HG02943 (cell line): Measurements from ENCODE around the gene GAD2.
"Not testable (repeated sequence)": the region's sequence is repeated elsewhere in the genome, so short reads cannot be mapped to it uniquely, and the experiment has no call there.

Source experiments
- ATAC-seq: cut with Tn5 transposase; IDR thresholded peaks from one replicate; pipeline ENCODE4 v1.9.1; 2021; ENCODE audit warnings: mild to moderate bottlenecking, low read depth, moderate library complexity; ENCODE audit not compliant: unreplicated experiment

GAD2 gene

GRCh38 chr10:26310361-26310760, 93.8 kb downstream of the GAD2 start:
- no peak for ATAC-seq

- ATAC-seq = no peak
Measured at GRCh38 chr10:26311383-26311940, 94.9 kb downstream of the GAD2 start.

GRCh38 chr10:26314265-26315013, 97.9 kb downstream of the GAD2 start:
- no peak for ATAC-seq

- ATAC-seq = no peak
Measured at GRCh38 chr10:26318672-26319071, 102.1 kb downstream of the GAD2 start.

- no peak for ATAC-seq
Measured at GRCh38 chr10:26323219-26323618, 106.6 kb downstream of the GAD2 start.

GRCh38 chr10:26326851-26327250, 110.3 kb downstream of the GAD2 start:
- ATAC-seq = no peak

GRCh38 chr10:26327811-26328210, 111.2 kb downstream of the GAD2 start:
- ATAC-seq = no peak

GRCh38 chr10:26331371-26331770, 114.8 kb downstream of the GAD2 start:
- ATAC-seq = no peak

GRCh38 chr10:26334232-26334931, 117.8 kb downstream of the GAD2 start:
- no peak for ATAC-seq

- ATAC-seq = peak; percentile 78
Measured at GRCh38 chr10:26334932-26335573, 118.5 kb downstream of the GAD2 start.

GRCh38 chr10:26335574-26336093, 119.1 kb downstream of the GAD2 start:
- peak; percentile 51 for ATAC-seq

GRCh38 chr10:26336979-26337378, 120.4 kb downstream of the GAD2 start:
- no peak for ATAC-seq

GRCh38 chr10:26341701-26342100, 125.1 kb downstream of the GAD2 start:
- ATAC-seq = no peak

GRCh38 chr10:26348821-26349417, 132.3 kb downstream of the GAD2 start:
- ATAC-seq = not testable (repeated sequence)
